ENCODE data around the gene MAGI2.

DNA sequence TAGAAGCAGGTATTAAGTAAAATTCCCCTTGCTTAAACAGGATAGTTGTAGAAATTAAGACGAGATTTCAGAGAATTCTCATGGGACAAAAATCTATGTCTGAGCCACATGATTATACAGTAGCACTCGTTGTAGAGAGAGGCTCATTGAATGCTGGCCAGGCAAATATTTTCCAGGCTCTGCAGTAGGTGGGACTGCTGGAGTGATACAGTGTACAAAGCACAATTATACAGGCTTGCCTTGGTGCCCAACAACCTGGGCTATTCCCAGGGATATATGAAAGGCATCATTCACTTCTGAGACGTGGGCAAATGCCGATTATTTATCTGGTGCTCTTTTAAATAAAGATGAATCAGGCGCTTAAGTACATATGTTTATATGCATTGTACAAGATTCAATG is 1274.3 kb downstream of the MAGI2 start:
- TF ChIP-seq, protein P1, sequence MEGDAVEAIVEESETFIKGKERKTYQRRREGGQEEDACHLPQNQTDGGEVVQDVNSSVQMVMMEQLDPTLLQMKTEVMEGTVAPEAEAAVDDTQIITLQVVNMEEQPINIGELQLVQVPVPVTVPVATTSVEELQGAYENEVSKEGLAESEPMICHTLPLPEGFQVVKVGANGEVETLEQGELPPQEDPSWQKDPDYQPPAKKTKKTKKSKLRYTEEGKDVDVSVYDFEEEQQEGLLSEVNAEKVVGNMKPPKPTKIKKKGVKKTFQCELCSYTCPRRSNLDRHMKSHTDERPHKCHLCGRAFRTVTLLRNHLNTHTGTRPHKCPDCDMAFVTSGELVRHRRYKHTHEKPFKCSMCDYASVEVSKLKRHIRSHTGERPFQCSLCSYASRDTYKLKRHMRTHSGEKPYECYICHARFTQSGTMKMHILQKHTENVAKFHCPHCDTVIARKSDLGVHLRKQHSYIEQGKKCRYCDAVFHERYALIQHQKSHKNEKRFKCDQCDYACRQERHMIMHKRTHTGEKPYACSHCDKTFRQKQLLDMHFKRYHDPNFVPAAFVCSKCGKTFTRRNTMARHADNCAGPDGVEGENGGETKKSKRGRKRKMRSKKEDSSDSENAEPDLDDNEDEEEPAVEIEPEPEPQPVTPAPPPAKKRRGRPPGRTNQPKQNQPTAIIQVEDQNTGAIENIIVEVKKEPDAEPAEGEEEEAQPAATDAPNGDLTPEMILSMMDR (IDR thresholded peaks at IDR 0.05): no peak
- no peak for TF ChIP-seq EP300 (IDR thresholded peaks at IDR 0.05)
- no peak for TF ChIP-seq POLR2A (IDR thresholded peaks at IDR 0.05)
